Activated CD4-positive, CD25-positive, alpha-beta regulatory T cell treated with anti-CD3 and anti-CD28 coated beads, Interleukin-2, amount 50 U/mL, for 24 hours (primary cell): ENCODE data around the gene MCC.

Source experiments
- ATAC-seq, 2 donors: fragments of 150-1000 bp; cut with Tn5 transposase; one replicate each; pipeline ENCODE4 v1.10.0; 2021; ENCODE audit warnings: mild to moderate bottlenecking in 1 of 2, moderate library complexity in 1 of 2

Gene MCC

GRCh38 chr5:113132564-113132963, 355.7 kb downstream of the MCC start:
- no peak for ATAC-seq

- ATAC-seq, result no peak
Observed at GRCh38 chr5:113128641-113129330, 359.5 kb downstream of the MCC start.

GRCh38 chr5:113128082-113128481, 360.2 kb downstream of the MCC start:
- no peak for ATAC-seq

GRCh38 chr5:113127021-113127420, 361.2 kb downstream of the MCC start:
- no peak for ATAC-seq

GRCh38 chr5:113125371-113125770, 362.9 kb downstream of the MCC start:
- ATAC-seq, result no peak

- no peak for ATAC-seq
Observed at GRCh38 chr5:113124914-113125313, 363.3 kb downstream of the MCC start.

- ATAC-seq, result no peak
Observed at GRCh38 chr5:113124265-113124664, 364.0 kb downstream of the MCC start.

- ATAC-seq, result no peak
Observed at GRCh38 chr5:113123618-113124017, 364.6 kb downstream of the MCC start.

- no peak for ATAC-seq
Observed at GRCh38 chr5:113122053-113122452, 366.2 kb downstream of the MCC start.

- no peak for ATAC-seq
Observed at GRCh38 chr5:113119246-113119924, 368.9 kb downstream of the MCC start.

- no peak for ATAC-seq
Observed at GRCh38 chr5:113118765-113119164, 369.5 kb downstream of the MCC start.

- ATAC-seq, result no peak
Observed at GRCh38 chr5:113118298-113118697, 370.0 kb downstream of the MCC start.

- ATAC-seq, result no peak
Observed at GRCh38 chr5:113117543-113118115, 370.6 kb downstream of the MCC start.

- ATAC-seq, result no peak
Observed at GRCh38 chr5:113115956-113116355, 372.3 kb downstream of the MCC start.

- no peak for ATAC-seq
Observed at GRCh38 chr5:113115061-113115460, 373.2 kb downstream of the MCC start.

- no peak for ATAC-seq
Observed at GRCh38 chr5:113114559-113114958, 373.7 kb downstream of the MCC start.

- ATAC-seq, result no peak
Observed at GRCh38 chr5:113112435-113112834, 375.8 kb downstream of the MCC start.

GRCh38 chr5:113110117-113110516, 378.1 kb downstream of the MCC start:
- no peak for ATAC-seq

- no peak for ATAC-seq
Observed at GRCh38 chr5:113109344-113109743, 378.9 kb downstream of the MCC start.

- ATAC-seq, result no peak
Observed at GRCh38 chr5:113108485-113108884, 379.8 kb downstream of the MCC start.

- no peak for ATAC-seq
Observed at GRCh38 chr5:113106821-113107220, 381.4 kb downstream of the MCC start.

- ATAC-seq, result no peak
Observed at GRCh38 chr5:113105693-113106280, 382.5 kb downstream of the MCC start.

- ATAC-seq, result no peak
Observed at GRCh38 chr5:113103330-113103729, 384.9 kb downstream of the MCC start.

GRCh38 chr5:113102121-113102531, 386.1 kb downstream of the MCC start:
- ATAC-seq, result no peak
